ENCODE results near the gene GPR180. TPM values are rescaled to one million over a fixed set of nuclear protein-coding genes. Genes with fewer than 3 reads are reported as not detected.

The GPR180 gene
- total RNA-seq, 1 donor from 2014 or later: 10.2 TPM

DNA sequence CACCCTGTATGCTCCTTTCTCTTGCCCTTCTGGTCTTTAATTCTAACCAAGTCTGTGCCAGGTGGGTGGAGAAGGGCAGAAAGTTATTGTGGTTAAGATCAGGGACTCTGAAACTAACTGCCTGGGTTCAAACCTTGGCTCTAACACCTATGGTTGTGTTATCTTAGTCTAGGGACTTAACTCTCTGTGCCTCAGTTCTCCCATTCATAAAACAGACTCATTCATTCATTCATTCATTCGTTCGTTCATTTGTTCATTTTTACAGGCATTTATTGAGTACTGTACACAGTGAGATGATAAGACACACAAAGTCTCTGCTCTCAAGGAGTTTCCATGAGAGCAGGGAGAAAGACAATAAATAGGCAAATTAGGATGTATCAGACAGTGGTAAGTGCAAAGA is 80.6 kb downstream of the GPR180 start:
- no peak for DNase-seq (ENCODE audit: low spot score in 2 of 2)
- FAIRE-seq: no peak

DNA sequence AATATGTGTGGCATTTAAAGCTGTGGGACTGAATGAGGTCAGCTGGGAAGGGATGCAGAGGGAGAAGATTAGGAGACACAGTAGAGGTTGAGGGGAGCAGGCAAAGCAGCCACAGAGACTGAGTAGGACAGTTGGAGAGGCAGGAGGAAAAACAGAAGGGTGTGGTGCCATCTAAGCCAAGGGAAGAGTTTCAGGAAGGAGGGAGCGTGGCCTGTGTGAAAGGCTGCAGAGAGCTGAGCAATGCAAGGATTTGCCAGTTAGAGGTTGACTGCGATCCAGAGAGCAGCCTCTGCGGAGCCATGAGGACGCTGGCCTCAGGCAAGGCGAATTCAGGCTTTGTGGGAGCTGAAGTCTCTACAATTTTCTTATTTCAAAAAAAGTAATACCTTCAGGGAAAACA is 81.8 kb downstream of the GPR180 start:
- FAIRE-seq (no peak), DNase-seq (ENCODE audit: low spot score in 2 of 2) (no peak)

Small RNA genes lying within 50 kb of the gene (small RNA-seq; reads per million reads assigned to genes)
- 0.08 reads per million for gene RNA5SP36

Other genes starting within 250 kb of the GPR180 start
- gene DCT, start 122.2 kb upstream of the GPR180 start, total RNA-seq: 0.41 TPM
- 6.9 TPM for gene TGDS, start 5.7 kb upstream of the GPR180 start, total RNA-seq
- 2.4 TPM for gene SOX21, start 110.7 kb downstream of the GPR180 start, total RNA-seq